Stimulated activated CD4-positive, alpha-beta T cell treated with anti-CD3 and anti-CD28 coated beads, TNF-alpha, amount 100 ng/mL, for 48 hours (primary cell): ENCODE measurements around the gene CACNA2D1.

Experiments
- DNase-seq, 3 donors: peaks; one replicate each; pipeline ENCODE4 v3.0.0-alpha.2; 2020; ENCODE audit warnings: low read depth in 3 of 3

The CACNA2D1 gene

GRCh38 chr7:82343716-82344115 lies 99.9 kb downstream of the CACNA2D1 start:
- DNase-seq = no peak

- DNase-seq = no peak
These were observed 103.6 kb downstream of the CACNA2D1 start for GRCh38 chr7:82339958-82340357.

GRCh38 chr7:82335927-82336326 lies 107.7 kb downstream of the CACNA2D1 start:
- no peak for DNase-seq

GRCh38 chr7:82335001-82335400 lies 108.6 kb downstream of the CACNA2D1 start:
- no peak for DNase-seq

GRCh38 chr7:82331234-82331633 lies 112.3 kb downstream of the CACNA2D1 start:
- DNase-seq = no peak

- DNase-seq = no peak
These were observed 112.8 kb downstream of the CACNA2D1 start for GRCh38 chr7:82330706-82331215.

- no peak for DNase-seq
These were observed 115.7 kb downstream of the CACNA2D1 start for GRCh38 chr7:82327898-82328297.

GRCh38 chr7:82325416-82325815 lies 118.2 kb downstream of the CACNA2D1 start:
- no peak for DNase-seq

- DNase-seq = no peak
These were observed 119.8 kb downstream of the CACNA2D1 start for GRCh38 chr7:82323806-82324205.

- no peak for DNase-seq
These were observed 123.9 kb downstream of the CACNA2D1 start for GRCh38 chr7:82319674-82320118.

- no peak for DNase-seq
These were observed 124.8 kb downstream of the CACNA2D1 start for GRCh38 chr7:82318786-82319185.

- DNase-seq = no peak
These were observed 125.8 kb downstream of the CACNA2D1 start for GRCh38 chr7:82317760-82318159.

GRCh38 chr7:82317257-82317721 lies 126.3 kb downstream of the CACNA2D1 start:
- DNase-seq = no peak

GRCh38 chr7:82313269-82313668 lies 130.3 kb downstream of the CACNA2D1 start:
- no peak for DNase-seq

GRCh38 chr7:82312646-82313045 lies 130.9 kb downstream of the CACNA2D1 start:
- DNase-seq = no peak

- DNase-seq = no peak
These were observed 138.1 kb downstream of the CACNA2D1 start for GRCh38 chr7:82305347-82306005.

GRCh38 chr7:82294865-82295264 lies 148.7 kb downstream of the CACNA2D1 start:
- DNase-seq = no peak

- DNase-seq = no peak
These were observed 149.2 kb downstream of the CACNA2D1 start for GRCh38 chr7:82294382-82294784.

- DNase-seq = no peak
These were observed 150.1 kb downstream of the CACNA2D1 start for GRCh38 chr7:82293467-82293866.

- DNase-seq = no peak
These were observed 151.6 kb downstream of the CACNA2D1 start for GRCh38 chr7:82291931-82292330.

- DNase-seq = no peak
These were observed 153.7 kb downstream of the CACNA2D1 start for GRCh38 chr7:82289889-82290288.

- no peak for DNase-seq
These were observed 154.4 kb downstream of the CACNA2D1 start for GRCh38 chr7:82289152-82289535.

GRCh38 chr7:82286798-82287140 lies 156.8 kb downstream of the CACNA2D1 start:
- no peak for DNase-seq
